C4-2B (cell line): ENCODE data around the gene ETV6.

Source experiments
- H3K27ac ChIP-seq: fragments of 450-650 bp; 2 replicates; pipeline ENCODE4 v1.5.1; 2017
- ZFX ChIP-seq: fragments of 450-650 bp; IDR thresholded peaks from 2 replicates; pipeline ENCODE4 v1.6.1; 2017
- TF ChIP-seq, protein P1 (sequence below): fragments of 450-650 bp; conservative IDR thresholded peaks from 2 replicates; pipeline ENCODE4 v1.5.1; 2017; ENCODE audit warnings: mild to moderate bottlenecking

ETV6 gene

DNA sequence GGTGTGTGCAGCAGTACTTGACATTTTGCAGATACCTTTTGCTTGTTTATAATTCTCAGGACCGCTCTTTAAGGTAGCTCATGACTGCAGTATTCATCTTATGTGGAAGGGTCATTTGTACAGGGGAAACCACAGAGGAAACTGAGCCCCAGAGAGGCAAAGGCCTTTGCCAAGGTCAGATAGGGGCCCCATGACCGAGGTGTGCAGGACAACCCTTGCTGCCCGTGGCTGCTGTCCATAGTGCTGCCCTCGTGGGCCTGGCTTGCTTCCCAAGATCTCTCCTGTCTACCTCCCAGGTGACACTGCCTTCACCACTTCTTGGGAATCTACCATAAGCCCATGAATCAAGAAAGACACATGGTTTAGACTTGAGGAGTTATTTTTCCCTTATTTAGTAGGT is 222.6 kb downstream of the ETV6 start:
- no peak for TF ChIP-seq ZFX
- TF ChIP-seq, protein P1, sequence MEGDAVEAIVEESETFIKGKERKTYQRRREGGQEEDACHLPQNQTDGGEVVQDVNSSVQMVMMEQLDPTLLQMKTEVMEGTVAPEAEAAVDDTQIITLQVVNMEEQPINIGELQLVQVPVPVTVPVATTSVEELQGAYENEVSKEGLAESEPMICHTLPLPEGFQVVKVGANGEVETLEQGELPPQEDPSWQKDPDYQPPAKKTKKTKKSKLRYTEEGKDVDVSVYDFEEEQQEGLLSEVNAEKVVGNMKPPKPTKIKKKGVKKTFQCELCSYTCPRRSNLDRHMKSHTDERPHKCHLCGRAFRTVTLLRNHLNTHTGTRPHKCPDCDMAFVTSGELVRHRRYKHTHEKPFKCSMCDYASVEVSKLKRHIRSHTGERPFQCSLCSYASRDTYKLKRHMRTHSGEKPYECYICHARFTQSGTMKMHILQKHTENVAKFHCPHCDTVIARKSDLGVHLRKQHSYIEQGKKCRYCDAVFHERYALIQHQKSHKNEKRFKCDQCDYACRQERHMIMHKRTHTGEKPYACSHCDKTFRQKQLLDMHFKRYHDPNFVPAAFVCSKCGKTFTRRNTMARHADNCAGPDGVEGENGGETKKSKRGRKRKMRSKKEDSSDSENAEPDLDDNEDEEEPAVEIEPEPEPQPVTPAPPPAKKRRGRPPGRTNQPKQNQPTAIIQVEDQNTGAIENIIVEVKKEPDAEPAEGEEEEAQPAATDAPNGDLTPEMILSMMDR = no peak
- no peak overlapping the region for H3K27ac ChIP-seq

DNA sequence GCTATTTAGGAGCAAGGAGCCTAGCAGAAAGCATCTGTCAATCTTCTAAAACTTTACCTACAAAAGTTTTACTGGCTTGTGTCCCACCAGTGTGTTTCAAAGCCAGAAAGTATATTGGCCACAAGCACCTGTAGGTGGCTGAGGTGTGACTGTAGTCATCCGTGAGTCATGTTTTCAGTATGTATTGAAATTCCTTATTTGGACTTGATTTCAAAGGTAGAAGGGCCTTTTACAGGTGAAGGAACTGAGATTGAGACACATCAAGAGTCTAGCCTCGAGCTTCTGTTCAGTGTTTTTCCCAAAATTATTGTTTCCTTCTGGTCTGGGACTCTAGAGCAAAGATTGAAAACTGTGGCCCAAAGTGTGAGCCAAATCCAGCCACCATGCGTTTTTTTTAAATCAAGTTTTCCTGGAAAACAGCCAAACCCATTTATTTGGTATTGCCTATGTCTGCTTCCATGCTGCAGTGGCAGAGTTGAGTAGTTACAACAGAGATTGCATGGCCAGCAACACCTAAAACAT is 226.0 kb downstream of the ETV6 start:
- no peak overlapping the region for H3K27ac ChIP-seq
- TF ChIP-seq, protein P1 = no peak
- no peak for TF ChIP-seq ZFX

DNA sequence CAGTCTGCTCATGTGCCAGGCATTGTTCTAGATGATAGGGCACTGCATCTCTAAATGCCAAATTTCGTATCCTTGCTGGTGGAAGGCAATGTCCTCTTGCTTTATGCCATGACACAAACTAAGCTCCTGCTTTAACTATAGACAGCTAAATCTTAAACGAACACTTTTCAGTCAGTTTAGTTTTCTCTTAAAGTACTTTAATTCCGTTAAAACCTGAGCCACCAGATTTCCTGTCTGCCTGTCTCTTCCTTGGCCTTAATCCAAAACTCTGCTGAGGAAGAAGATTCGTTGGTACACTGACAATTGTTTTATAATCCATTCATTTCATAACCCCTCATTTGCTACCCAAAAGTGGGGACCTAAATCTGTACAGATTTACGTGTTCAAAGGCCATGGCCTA is 226.8 kb downstream of the ETV6 start:
- TF ChIP-seq, protein P1 = no peak
- TF ChIP-seq ZFX = no peak
- no peak overlapping the region for H3K27ac ChIP-seq

DNA sequence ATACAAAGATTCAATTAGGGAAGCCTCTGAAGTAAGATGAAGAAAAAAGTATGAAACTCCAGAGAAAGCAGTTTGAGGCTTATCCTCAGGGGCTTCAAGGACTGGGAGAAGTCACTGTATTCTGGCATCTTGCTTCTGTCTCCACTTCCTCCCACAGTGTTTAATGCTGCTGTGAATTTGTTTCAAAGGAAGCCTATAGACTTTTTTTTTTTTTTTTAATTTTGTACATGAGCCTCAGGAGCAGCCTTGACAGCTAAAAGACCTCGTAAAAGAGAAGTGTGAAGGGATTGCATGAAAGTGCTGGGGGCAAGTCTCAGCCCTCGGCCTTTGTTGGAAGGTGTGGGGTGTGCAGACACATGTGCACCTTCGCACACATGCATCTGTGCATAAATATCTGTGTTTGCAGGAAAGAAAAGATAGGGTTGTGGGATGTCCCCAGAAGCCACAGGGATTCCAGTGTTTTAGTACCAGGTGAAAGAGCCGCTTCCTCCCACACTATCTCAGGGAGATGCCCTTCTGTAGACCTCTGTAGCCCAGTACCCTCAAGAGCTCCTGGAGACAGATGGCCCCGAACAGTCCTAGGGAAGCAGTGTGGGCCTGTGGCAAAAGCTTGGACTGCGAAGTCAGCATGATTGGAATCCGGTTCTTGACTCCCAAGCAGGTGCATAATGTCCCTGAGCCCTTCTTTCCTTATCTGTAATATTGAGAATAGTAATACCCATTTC is 227.8 kb downstream of the ETV6 start:
- TF ChIP-seq ZFX = no peak
- TF ChIP-seq, protein P1 = no peak
- H3K27ac ChIP-seq = no peak overlapping the region

DNA sequence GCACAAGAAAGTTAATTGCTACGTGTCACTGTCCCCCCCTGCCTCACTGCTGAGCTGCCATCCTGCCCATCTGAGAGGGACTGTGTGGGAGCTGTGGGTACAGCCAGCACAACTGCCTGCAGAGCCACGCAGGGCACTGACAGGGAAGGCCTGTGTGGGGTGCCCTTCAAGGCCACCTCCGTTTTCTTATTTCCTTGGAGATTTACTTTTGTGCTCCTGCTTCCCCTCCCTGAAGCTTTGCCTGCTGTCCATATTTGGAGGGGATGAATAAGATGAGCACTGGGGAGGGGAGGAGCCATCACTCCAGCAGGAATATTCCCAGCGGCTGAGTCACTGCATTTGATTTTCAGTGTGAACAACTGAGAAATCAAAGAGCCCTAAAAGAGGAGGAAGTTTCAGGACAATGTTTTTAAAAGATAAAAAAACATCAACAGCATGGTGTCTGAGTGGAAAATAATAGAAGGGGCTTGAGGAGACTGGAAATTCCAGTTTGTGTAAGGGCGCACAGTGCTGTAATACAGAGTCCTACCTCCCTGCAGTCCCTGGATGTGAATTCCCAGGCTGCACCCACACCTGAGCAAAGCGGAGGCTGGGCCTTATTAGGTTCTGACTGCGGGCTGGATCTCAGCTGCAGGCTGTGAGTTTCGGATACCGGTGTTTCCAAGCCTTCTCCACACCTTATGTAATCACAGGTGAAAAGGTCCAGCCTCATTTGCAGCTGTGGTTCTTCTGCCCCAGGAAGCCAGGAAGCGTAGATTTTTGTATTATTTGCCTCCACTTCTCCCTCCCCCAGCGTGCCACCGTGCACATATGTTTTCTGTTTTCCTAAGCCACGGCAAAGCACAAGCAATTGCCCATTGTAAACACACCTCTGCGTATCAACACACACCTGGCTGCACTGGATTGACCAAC is 228.7 kb downstream of the ETV6 start:
- H3K27ac ChIP-seq = no peak overlapping the region
- TF ChIP-seq ZFX = no peak
- TF ChIP-seq, protein P1 = no peak

DNA sequence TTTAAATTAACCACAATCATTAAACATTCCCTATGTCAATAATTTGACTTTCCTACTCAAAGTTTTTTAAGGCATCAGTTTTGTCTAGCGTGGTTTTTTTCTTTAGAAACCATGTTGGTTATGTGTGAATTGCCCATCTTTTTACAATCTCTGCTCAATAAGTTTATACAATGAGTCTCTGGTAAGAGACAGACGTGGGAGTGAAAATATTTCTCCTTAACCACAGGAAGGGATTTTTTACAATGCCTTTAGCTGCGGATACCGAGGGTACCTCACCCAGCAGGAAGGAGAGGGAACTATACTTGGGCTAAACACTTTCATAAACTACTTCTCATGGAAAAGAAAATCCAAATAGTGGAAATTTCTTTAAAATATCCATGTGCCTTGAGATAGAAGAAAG is 229.8 kb downstream of the ETV6 start:
- no peak overlapping the region for H3K27ac ChIP-seq

More for the DNA sequence above, 229.8 kb downstream of the ETV6 start:
- no peak for TF ChIP-seq ZFX
- TF ChIP-seq, protein P1 = no peak
